Endothelial cell of umbilical vein (primary cell): ENCODE measurements around the gene AAGAB.

Experiments used
- EZH2 ChIP-seq: IDR thresholded peaks from 2 replicates; pipeline ENCODE4 v1.6.1; 2012; ENCODE audit warnings: borderline replicate concordance, low read depth, mild to moderate bottlenecking, moderate library complexity, low read length, inconsistent platforms; ENCODE audit not compliant: severe bottlenecking
- POLR2A ChIP-seq: IDR thresholded peaks from 2 replicates; pipeline ENCODE4 v1.6.1; 2012; ENCODE audit warnings: low read depth, mild to moderate bottlenecking, control low read depth, low read length
- TF ChIP-seq, protein P1 (sequence below), 2 donors: IDR thresholded peaks; 1 replicate in 1 of 2; 2 replicates in 1 of 2; pipeline ENCODE4 v1.5.1; 2011; ENCODE audit warnings: low read length in 2 of 2, mild to moderate bottlenecking in 2 of 2, moderate library complexity in 2 of 2, control low read depth in 1 of 2, inconsistent platforms in 1 of 2, low read depth in 1 of 2; ENCODE audit not compliant: insufficient read depth in 1 of 2; ENCODE audit errors: extremely low read depth in 1 of 2

DNA sequence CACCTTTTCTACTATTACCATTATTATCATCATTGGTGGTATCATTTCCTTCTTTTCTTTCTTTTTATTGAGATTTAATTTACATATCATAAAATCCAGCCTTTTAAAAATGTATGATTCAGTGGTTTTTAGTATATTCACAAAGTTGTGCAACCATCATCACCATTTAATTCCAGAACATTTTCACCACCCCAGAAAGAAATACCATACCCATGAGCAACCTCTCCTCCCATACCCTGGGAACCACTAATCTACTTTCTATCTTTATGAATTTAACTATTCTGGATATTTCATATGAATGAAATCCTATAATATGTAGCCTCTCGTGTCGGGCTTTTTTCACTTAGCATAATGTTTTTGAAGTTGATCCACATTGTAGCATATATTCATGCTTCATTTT lies 29.1 kb downstream of the AAGAB start:
- TF ChIP-seq POLR2A (no peak), EZH2 (no peak)
- TF ChIP-seq, protein P1, sequence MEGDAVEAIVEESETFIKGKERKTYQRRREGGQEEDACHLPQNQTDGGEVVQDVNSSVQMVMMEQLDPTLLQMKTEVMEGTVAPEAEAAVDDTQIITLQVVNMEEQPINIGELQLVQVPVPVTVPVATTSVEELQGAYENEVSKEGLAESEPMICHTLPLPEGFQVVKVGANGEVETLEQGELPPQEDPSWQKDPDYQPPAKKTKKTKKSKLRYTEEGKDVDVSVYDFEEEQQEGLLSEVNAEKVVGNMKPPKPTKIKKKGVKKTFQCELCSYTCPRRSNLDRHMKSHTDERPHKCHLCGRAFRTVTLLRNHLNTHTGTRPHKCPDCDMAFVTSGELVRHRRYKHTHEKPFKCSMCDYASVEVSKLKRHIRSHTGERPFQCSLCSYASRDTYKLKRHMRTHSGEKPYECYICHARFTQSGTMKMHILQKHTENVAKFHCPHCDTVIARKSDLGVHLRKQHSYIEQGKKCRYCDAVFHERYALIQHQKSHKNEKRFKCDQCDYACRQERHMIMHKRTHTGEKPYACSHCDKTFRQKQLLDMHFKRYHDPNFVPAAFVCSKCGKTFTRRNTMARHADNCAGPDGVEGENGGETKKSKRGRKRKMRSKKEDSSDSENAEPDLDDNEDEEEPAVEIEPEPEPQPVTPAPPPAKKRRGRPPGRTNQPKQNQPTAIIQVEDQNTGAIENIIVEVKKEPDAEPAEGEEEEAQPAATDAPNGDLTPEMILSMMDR (IDR thresholded peaks at IDR 0.05; ENCODE audit: extremely low read depth in 1 of 2, insufficient read depth in 1 of 2, low read depth in 1 of 2, low read length in 2 of 2): no peak
